Natural killer cell (primary cell): Measurements from ENCODE around the gene EHMT1. TPM values are rescaled to one million over a fixed set of nuclear protein-coding genes. Genes with fewer than 3 reads are reported as not detected.

ENCODE experiments used
- ATAC-seq, 3 donors: fragments of 150-1000 bp in 2 of 3; fragments of 200-7000 bp in 1 of 3; cut with Tn5 transposase; 1 replicate in 1 of 3; 2 replicates in 2 of 3; pipeline ENCODE4 v1.10.0; 2021; ENCODE audit warnings: mild to moderate bottlenecking in 2 of 3, moderate library complexity in 2 of 3
- DNase-seq, 2 donors: peaks; one replicate each; pipeline versions ENCODE4 v3.0.0 to v3.0.0-alpha.2; 2013 to 2021; ENCODE audit warnings: mixed read lengths in 1 of 2
- H3K27ac ChIP-seq: one replicate; pipeline ENCODE4 v1.5.1; 2013; ENCODE audit warnings: mild to moderate bottlenecking, low read length
- H3K27me3 ChIP-seq: one replicate; pipeline ENCODE4 v1.6.1; 2013; ENCODE audit warnings: low read length; ENCODE audit not compliant: control insufficient read depth, insufficient read depth
- H3K36me3 ChIP-seq: one replicate; pipeline ENCODE4 v1.6.1; 2013; ENCODE audit warnings: low read length; ENCODE audit not compliant: control insufficient read depth, insufficient read depth
- H3K4me1 ChIP-seq: one replicate; pipeline ENCODE4 v1.6.1; 2013; ENCODE audit warnings: low read length; ENCODE audit not compliant: control insufficient read depth, insufficient read depth
- H3K4me3 ChIP-seq: one replicate; pipeline ENCODE4 v1.5.1; 2013; ENCODE audit warnings: low read length
- H3K9me3 ChIP-seq: one replicate; pipeline ENCODE4 v1.6.1; 2013; ENCODE audit warnings: low read length; ENCODE audit not compliant: control insufficient read depth, insufficient read depth
- H3K27ac Mint-ChIP-seq, 2 donors: one replicate each; pipeline ENCODE4 v1.8.0; 2022; ENCODE audit warnings: mild to moderate bottlenecking in 2 of 2, mixed read lengths in 2 of 2, moderate library complexity in 1 of 2
- H3K27me3 Mint-ChIP-seq, 2 donors: one replicate each; pipeline ENCODE4 v1.8.0; 2022; ENCODE audit warnings: low read depth in 2 of 2, mixed read lengths in 2 of 2
- H3K36me3 Mint-ChIP-seq: one replicate; pipeline ENCODE4 v1.8.0; 2022; ENCODE audit warnings: mixed read lengths
- H3K4me1 Mint-ChIP-seq, 2 donors: one replicate each; pipeline ENCODE4 v1.8.0; 2022; ENCODE audit warnings: mixed read lengths in 2 of 2
- H3K4me3 Mint-ChIP-seq: one replicate; pipeline ENCODE4 v1.8.0; 2022; ENCODE audit warnings: mild to moderate bottlenecking, moderate library complexity, mixed read lengths
- H3K9me3 Mint-ChIP-seq, 2 donors: one replicate each; pipeline ENCODE4 v1.8.0; 2022; ENCODE audit warnings: mixed read lengths in 2 of 2
- WGBS: methylation state at CpG from one replicate; pipeline ENCODE4 v1.1.7; 2013; ENCODE audit warnings: missing lambda C conversion rate; ENCODE audit not compliant: insufficient coverage; 5-methylcytosine and 5-hydroxymethylcytosine counted together
- intact Hi-C: fragments of 100-400 bp; cut with micrococcal nuclease; formaldehyde crosslinking; loops from one replicate; pipeline ENCODE4 v1.14.2; 2022
- total RNA-seq, 4 donors: library from RNA; stranded (reverse); fragments of 120-200 nt in 1 of 4; gene quantifications; one replicate each; pipeline versions ENCODE4 v1.2.3 to v1.2.4, GENCODE V29; 2013 to 2022
- TF ChIP-seq, protein P1 (sequence below): fragments of 200-600 bp; IDR thresholded peaks from one replicate; pipeline ENCODE4 v1.8.0; 2022; ENCODE audit warnings: antibody characterized with exemption

The EHMT1 gene
- total RNA-seq, 3 donors from 2014 or later (not counting 1 experiment from before 2014, with no cell fraction given), result 173 to 200 (median 176) TPM

DNA sequence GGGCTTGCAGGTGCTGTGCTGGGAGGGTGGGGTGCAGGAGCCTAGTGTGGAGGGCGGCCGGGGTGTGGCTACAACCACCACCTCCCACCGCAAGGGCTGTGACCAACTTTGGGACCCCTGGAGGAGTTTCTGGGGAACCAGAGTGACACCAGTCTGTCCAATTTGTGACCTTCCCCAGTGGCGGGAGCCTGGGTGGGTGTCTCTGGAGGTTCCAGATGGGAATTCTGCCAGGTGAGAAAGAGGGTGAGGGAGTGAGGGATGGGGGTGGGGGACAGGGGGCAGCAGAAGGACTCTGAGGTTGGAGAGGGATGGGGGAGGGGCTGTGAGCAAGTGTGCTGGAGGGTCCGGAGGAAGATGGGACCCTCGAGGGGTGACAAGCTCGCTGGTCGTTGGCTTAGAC lies 254.6 kb downstream of the EHMT1 start:
- H3K27me3 Mint-ChIP-seq, result peaks cover 25 to 28% of the 10 kb centered on the region in 2 donors
- intact Hi-C loops, result no loop called here

DNA sequence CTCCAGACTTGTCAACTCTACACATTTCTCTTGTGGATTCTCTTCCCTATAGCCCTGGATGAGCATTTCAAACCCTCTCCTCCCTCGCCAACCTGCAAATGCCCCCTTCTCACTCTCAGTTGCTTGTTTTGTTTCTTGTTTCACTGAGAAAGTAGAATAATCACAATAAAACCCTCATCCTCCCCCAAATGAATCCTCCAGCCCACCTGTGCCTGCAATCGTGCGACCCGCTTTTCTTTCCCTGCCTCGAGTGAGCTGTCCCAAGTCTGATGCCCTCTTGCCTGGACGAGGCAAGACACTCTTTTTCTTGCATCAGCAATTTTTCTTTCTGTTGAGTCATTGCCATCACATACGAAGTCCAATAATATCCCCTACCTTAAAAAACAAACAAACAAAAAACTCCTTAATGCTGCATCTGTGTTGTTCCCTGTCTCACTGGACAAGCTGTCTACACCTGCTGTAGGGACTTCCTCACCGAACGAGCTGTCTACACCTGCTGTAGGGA lies 255.1 kb downstream of the EHMT1 start:
- Histone ChIP-seq H3K4me1 (no peaks in the 10 kb centered on the region), H3K9me3 (no peaks in the 10 kb centered on the region), H3K36me3 (no peaks in the 10 kb centered on the region), H3K4me3 (no peak overlapping the region), H3K27ac (no peak overlapping the region), H3K27me3 (peaks cover 9% of the 10 kb centered on the region)
- peaks cover 25 to 28% of the 10 kb centered on the region in 2 donors for H3K27me3 Mint-ChIP-seq
- no peaks in the 10 kb centered on the region for H3K4me1 Mint-ChIP-seq
- WGBS, result 81% methylated on average over 9 of the region's 9 CpGs
- H3K27ac Mint-ChIP-seq, result no peak overlapping the region
- no peaks in the 10 kb centered on the region for H3K36me3 Mint-ChIP-seq
- TF ChIP-seq, protein P1, sequence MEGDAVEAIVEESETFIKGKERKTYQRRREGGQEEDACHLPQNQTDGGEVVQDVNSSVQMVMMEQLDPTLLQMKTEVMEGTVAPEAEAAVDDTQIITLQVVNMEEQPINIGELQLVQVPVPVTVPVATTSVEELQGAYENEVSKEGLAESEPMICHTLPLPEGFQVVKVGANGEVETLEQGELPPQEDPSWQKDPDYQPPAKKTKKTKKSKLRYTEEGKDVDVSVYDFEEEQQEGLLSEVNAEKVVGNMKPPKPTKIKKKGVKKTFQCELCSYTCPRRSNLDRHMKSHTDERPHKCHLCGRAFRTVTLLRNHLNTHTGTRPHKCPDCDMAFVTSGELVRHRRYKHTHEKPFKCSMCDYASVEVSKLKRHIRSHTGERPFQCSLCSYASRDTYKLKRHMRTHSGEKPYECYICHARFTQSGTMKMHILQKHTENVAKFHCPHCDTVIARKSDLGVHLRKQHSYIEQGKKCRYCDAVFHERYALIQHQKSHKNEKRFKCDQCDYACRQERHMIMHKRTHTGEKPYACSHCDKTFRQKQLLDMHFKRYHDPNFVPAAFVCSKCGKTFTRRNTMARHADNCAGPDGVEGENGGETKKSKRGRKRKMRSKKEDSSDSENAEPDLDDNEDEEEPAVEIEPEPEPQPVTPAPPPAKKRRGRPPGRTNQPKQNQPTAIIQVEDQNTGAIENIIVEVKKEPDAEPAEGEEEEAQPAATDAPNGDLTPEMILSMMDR, result no peak
- no peak overlapping the region for H3K4me3 Mint-ChIP-seq
- ATAC-seq (no peak), DNase-seq (no peak)
- intact Hi-C loops, result no loop called here
- H3K9me3 Mint-ChIP-seq, result no peaks in the 10 kb centered on the region

More for the DNA sequence above, 254.6 kb downstream of the EHMT1 start:
- H3K27ac ChIP-seq, result no peak overlapping the region
- ATAC-seq (no peak), DNase-seq (no peak)
- no peak overlapping the region for H3K27ac Mint-ChIP-seq
- peaks cover 8% of the 10 kb centered on the region for H3K27me3 ChIP-seq
- no peaks in the 10 kb centered on the region for H3K9me3 Mint-ChIP-seq
- H3K36me3 Mint-ChIP-seq, result no peaks in the 10 kb centered on the region
- no peaks in the 10 kb centered on the region for H3K4me1 Mint-ChIP-seq
- H3K4me3 Mint-ChIP-seq, result no peak overlapping the region
- WGBS, result 80% methylated on average over 8 of the region's 8 CpGs
- H3K9me3 ChIP-seq, result no peaks in the 10 kb centered on the region
- no peaks in the 10 kb centered on the region for H3K4me1 ChIP-seq
- TF ChIP-seq, protein P1, result no peak
- H3K36me3 ChIP-seq, result no peaks in the 10 kb centered on the region
- H3K4me3 ChIP-seq, result no peak overlapping the region

DNA sequence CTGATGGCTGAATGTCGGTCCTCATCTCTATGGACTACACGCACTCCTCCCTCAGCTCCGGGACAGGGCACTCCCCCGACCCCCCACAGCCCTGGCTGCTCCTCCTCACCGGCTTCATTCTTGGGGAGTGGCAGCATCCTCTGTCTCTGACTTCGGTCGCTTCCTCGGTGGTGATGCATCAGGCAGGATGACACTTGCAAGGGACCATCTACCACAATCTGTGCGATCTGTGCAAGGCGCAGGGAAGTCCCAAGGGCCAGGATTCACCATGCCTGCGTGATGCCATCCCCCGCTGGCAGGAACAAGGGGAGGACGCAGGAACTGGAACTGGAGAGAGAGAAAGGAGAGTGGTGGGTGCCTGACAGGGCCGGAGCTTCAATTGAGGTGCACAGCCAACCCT lies 256.5 kb downstream of the EHMT1 start:
- H3K27ac ChIP-seq, result no peak overlapping the region

More for the DNA sequence above, 256.5 kb downstream of the EHMT1 start:
- Mint-ChIP-seq H3K9me3 (no peaks in the 10 kb centered on the region), H3K27me3 (peaks cover 28 to 29% of the 10 kb centered on the region in 2 donors), H3K36me3 (no peaks in the 10 kb centered on the region), H3K4me1 (no peaks in the 10 kb centered on the region), H3K4me3 (no peak overlapping the region), H3K27ac (no peak overlapping the region)
- intact Hi-C loops, result no loop called here
- DNase-seq (no peak), ATAC-seq (no peak)
- TF ChIP-seq, protein P1, result no peak
- no peaks in the 10 kb centered on the region for H3K36me3 ChIP-seq
- peaks cover 14% of the 10 kb centered on the region for H3K27me3 ChIP-seq
- H3K9me3 ChIP-seq, result no peaks in the 10 kb centered on the region
- 86% methylated on average over 14 of the region's 14 CpGs for WGBS
- H3K4me1 ChIP-seq, result no peaks in the 10 kb centered on the region
- H3K4me3 ChIP-seq, result no peak overlapping the region
